GM19455 (cell line): ENCODE measurements around the gene HOXD11.

Experiments
- ATAC-seq: cut with Tn5 transposase; IDR thresholded peaks from one replicate; pipeline ENCODE4 v1.9.1; 2021; ENCODE audit not compliant: unreplicated experiment

Gene HOXD11

DNA sequence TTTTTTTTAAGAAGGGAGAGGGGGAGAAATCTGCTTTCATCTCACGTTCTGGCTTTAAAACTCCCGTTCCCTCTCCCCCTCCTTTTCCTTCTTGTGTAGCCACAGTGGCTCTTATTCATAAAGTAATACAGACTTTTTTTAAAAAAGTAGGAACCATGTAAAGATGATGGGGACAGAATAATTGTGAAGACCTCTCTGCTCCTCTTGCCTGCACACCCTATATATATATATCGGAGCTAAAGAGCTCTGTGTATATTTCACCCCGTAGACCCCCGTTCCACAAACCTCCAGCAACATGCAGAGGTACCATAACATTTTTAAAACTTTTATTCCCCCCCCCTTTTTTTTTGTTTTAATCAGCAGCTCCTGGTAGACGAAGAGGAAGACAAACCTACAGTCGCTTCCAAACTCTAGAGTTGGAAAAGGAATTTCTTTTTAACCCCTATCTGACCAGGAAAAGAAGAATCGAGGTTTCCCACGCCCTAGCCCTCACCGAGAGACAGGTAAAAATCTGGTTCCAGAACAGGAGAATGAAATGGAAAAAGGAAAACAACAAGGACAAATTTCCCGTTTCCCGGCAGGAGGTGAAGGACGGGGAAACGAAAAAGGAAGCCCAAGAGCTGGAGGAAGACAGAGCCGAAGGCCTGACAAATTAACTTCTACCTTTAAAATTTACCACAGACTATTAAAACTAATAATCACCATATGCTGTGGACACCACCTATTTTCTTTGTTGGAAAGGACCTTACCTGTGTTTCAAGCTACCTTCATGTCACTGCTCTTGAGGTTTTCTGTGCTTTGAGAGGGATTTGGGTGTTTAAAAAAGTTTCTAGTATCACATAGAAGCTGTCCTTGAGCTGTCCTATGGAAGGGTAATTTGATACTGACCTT is 24.1 kb downstream of the HOXD11 start:
- ATAC-seq = no peak

- no peak for ATAC-seq
Observed at GRCh38 chr2:176131848-176132158, 24.7 kb downstream of the HOXD11 start.

- no peak for ATAC-seq
Observed at GRCh38 chr2:176132205-176133171, 25.4 kb downstream of the HOXD11 start.

GRCh38 chr2:176133389-176133788 is 26.3 kb downstream of the HOXD11 start:
- ATAC-seq = no peak

GRCh38 chr2:176134035-176134434 is 27.0 kb downstream of the HOXD11 start:
- no peak for ATAC-seq

DNA sequence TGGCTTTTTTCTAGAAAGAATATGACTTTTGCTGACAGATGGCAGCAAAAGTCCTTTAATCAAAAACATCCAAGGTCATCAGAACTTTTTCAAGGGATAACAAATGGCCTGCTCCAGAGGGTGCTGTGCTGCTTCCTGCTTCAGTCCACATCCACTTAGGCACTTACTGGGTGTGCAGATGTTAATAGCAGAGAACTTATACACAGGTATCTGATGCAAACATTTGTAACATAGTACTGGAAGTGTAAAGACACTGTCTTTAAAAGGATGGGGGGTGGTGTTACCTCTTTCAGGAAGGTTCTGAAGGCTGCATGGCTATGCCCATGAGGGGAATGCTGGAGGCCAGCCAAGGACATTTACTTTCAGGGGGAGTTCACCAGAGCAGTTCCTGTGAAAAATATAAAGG is 28.0 kb downstream of the HOXD11 start:
- no peak for ATAC-seq

DNA sequence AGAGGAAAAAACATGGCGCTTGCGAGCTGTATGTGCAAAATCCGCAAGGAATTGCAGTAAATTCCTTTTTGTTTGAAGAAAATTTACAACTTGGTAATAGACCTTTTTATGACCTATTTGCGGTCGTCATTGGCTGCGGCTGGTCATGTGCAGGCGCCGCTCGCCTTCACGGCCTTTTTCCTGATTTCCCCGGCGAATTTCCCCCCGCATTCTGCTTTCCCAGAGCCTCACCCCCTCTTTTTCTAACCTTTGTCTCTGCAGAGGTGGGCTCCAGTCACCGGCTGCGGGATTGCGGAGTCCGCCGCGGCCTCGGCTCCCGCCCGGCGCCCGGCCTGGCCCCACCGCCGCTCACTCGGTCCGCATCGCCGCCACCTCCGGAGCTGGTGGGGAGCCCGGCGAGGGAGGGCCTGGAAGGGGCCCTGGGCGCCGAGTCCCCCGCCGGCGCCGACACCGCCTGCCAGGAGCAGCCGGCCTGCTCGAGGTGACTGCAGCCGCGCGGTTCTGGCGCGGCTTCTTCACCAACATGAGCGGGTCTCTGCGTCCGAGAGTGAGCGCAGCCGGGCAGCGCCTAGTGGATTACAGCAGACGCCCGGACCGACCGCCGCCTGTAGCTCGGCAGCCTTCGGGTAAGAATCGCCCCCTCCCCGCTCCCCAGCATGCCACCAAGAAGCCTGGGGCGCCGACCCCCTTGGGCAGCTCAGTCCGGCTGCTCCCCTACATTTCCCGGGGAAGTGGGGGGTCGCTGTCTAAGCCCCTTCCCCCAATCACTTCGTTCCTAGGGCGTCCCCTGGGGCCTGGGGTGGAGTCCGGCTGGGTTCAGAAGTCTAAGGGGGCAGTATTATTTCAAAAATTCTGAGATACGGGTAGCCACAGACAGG is 29.5 kb downstream of the HOXD11 start:
- no peak for ATAC-seq

DNA sequence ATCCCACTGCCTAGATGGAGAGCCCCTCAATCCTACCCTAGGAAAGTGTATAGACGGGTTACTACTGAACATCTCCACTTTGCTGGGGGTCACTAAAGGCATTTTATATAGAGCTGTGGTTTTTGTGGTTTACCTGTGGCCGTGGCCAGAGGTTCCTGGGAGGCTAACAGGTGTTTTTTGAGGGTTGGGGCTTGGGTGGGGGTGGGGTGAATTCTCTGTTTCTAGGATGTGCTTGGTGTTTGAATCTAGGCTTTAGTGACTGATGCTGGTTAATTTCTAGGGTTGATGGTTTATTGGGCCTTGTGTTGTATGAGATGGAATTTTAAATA is 30.1 kb downstream of the HOXD11 start:
- ATAC-seq = no peak

DNA sequence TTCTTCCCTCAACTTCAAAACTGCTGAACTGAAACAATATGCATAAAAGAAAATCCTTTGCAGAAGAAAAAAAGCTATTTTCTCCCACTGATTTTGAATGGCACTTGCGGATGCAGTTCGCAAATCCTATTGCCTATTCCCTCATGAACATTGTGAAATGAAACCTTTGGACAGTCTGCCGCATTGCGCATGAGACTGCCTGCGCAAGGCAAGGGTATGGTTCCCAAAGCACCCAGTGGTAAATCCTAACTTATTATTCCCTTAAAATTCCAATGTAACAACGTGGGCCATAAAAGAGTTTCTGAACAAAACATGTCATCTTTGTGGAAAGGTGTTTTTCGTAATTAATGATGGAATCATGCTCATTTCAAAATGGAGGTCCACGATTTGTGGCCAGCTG is 30.8 kb downstream of the HOXD11 start:
- no peak for ATAC-seq

DNA sequence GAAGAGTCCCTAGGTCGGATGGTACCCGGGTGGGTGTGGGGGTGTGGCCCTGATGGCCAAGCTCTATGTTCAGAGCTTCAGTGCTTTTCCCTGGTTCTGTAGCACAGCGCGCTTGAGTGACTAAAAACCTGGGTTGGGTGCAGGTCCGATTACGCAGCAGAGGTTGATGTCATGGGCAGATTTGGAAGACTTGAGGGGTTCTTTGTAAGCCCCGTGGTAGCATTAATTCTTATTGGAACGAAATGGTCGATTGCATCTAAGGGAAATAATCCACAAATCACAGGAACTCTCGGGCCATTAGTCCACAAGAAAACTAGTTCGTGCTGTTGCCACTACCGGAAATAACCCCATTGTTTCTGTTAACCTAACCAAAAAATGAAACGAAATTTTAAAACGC is 31.4 kb downstream of the HOXD11 start:
- ATAC-seq = no peak

DNA sequence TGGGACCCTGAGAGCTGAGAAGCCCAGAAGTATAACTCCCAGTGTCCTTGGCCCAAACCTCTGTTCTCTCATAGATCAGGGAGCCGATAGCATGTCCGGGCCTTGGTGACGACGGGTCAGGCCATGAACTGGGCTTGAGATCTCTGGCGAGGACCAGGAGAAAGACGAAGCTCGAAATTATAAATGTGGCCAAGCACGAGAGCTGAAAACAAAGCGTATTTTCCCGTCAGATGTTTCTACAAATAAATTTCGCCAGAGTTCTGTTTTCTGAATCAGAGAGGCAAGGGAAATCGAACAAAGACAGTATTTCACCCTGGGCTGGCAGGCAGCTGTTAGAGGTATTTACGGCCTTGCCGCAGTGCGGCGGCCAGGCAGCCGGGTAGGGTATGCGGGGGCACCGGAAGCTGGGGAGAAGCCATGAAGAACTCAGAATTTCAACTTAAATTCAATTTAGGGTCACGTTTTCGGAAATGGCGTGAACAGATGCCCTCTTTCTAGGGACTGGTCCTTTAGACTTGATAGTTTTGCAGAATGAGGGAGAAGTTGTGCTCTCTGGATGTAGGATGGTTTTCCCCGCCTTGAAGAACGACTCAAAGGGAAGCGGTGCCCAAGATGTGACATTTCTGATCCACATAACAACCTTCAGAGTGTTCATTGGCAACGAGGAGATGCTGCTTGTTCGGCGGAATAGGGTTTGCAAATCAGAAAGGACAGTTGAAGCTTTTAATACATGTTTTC is 32.0 kb downstream of the HOXD11 start:
- ATAC-seq = no peak

GRCh38 chr2:176139661-176140512 is 32.8 kb downstream of the HOXD11 start:
- no peak for ATAC-seq

GRCh38 chr2:176140513-176141317 is 33.6 kb downstream of the HOXD11 start:
- peak; percentile 96 for ATAC-seq

DNA sequence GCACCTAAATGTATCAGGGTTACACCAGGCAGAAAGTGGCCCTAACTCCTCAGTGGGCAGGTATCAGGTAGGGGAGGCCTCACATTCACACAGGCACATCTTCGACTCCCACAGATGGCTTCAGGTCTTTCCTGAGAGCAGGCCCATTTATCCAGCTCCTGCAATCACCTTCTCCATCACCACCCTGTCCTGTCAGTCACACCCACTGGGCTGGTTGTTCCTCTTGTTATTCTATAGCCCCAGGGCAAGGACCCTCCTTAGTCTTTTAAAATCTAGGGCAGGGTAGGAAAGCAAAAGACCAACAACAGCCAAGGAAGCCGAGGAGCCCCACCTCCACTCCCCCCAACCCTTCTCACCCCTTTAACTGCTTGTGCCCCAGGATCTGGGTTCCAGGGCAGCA is 35.2 kb downstream of the HOXD11 start:
- no peak for ATAC-seq

DNA sequence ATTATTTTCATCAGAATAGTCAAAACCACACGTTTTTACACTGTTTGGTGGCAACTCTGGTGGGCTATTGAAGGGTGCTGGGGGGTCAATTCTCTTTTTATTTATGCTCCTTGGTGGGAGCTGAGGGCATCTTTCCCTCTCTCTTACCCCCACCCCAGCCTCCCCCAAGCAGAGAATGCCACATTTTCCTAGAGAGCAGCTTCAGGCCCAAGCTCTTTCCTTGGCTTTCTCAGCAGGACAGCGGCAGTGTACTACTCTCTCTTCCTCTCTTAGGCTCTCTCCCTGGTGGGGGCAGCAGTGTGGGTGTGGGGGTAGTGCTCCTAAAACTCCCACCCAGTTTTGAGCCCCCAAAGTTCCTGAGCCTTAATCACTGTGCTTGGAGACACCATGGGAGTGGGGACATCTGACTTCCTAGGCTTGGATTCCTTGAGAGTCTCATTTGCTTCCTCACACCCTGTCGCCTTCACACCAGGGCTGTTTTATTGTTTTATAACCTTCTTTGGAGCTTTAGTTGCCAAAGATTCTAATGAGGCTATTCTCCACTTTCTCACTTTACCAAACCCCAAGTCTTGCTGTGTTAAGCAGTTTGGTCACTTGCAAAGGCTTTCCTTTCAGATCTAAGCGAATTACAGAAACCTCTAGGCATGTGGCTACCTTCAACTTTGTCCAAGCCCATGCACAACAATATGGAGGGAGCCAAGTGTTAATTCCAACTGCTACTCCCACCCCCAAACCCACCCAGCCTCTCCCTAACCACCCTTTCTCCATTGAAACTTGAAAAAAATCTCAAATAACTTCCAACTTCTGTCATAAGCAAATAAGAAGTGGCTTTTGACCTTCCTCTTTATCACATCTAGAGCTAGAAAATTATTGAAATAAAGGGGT is 38.2 kb downstream of the HOXD11 start:
- no peak for ATAC-seq

DNA sequence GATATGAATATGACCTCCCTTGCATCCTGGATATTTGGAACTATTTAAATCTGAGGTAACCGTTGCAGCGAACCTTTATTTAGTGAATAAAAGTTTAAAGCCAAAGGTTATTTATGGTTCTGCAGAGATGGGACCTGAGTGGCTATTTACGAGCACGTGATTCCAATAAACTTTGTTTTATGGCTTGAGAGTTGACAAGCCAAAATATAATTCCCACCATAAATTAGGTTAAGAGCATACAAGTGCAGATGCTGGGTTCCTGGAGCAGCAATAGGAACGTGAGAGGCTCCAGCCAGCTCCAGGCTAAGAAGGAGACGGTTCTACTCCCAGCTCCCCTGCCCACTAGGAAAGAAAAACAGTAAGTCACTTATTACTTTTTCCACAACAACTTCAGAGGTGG is 39.0 kb downstream of the HOXD11 start:
- no peak for ATAC-seq

- no peak for ATAC-seq
Observed at GRCh38 chr2:176146645-176147044, 39.6 kb downstream of the HOXD11 start.
